Thymus (tissue), 11 donors: ENCODE results near the gene PTDSS2. TPM values are rescaled to one million over a fixed set of nuclear protein-coding genes. Genes with fewer than 3 reads are reported as not detected.

ENCODE experiments used
- DNase-seq, 9 donors: peaks; one replicate each; pipeline ENCODE4 v3.0.0-alpha.2; 2013; ENCODE audit warnings: low spot score in 9 of 9, low read depth in 6 of 9, missing footprints in 1 of 9
- H3K27ac ChIP-seq, 2 donors: one replicate each; pipeline ENCODE4 v1.5.1; 2013; ENCODE audit warnings: control low read depth in 1 of 2, low read depth in 1 of 2, low read length in 1 of 2, mild to moderate bottlenecking in 1 of 2, moderate library complexity in 1 of 2
- H3K27me3 ChIP-seq, 2 donors: one replicate each; pipeline ENCODE4 v1.5.1; 2013; ENCODE audit warnings: low read length in 1 of 2; ENCODE audit not compliant: control insufficient read depth in 2 of 2, insufficient read depth in 1 of 2
- H3K36me3 ChIP-seq, 2 donors: one replicate each; pipeline ENCODE4 v1.5.1; 2013; ENCODE audit warnings: low read length in 1 of 2, mild to moderate bottlenecking in 1 of 2, moderate library complexity in 1 of 2; ENCODE audit not compliant: control insufficient read depth in 2 of 2, insufficient read depth in 2 of 2
- H3K4me1 ChIP-seq, 2 donors: one replicate each; pipeline ENCODE4 v1.5.1; 2013; ENCODE audit warnings: low read length in 2 of 2; ENCODE audit not compliant: control insufficient read depth in 2 of 2, insufficient read depth in 2 of 2
- H3K4me3 ChIP-seq, 2 donors: one replicate each; pipeline ENCODE4 v1.5.1; 2013; ENCODE audit warnings: low read length in 2 of 2, control low read depth in 1 of 2, mild to moderate bottlenecking in 1 of 2
- H3K9me3 ChIP-seq, 2 donors: one replicate each; pipeline ENCODE4 v1.5.1; 2013; ENCODE audit warnings: low read length in 1 of 2, mild to moderate bottlenecking in 1 of 2; ENCODE audit not compliant: control insufficient read depth in 2 of 2, insufficient read depth in 1 of 2
- WGBS: extraction: QIAGEN DNeasy Blood & Tissue Kit; methylation state at CpG from one replicate; pipeline ENCODE4 v1.1.7; 2013; 5-methylcytosine and 5-hydroxymethylcytosine counted together
- polyA plus RNA-seq: library from polyadenylated mRNA; stranded (reverse); fragments of 200-250 nt; gene quantifications from one replicate; pipeline ENCODE4 v1.2.3, GENCODE V29; 2013
- total RNA-seq: library from RNA; stranded (reverse); fragments of 120-200 nt; gene quantifications from one replicate; pipeline ENCODE4 v1.2.4, GENCODE V29; 2013
- donor health status: healthy.

The PTDSS2 gene
- total and polyA plus RNA-seq, 2 donors: 12.1 to 24.1 TPM

- H3K4me3 ChIP-seq: no peak overlapping the region
- peaks cover 0 to 4% of the 10 kb centered on the region in 2 donors for H3K9me3 ChIP-seq
- no peaks in the 10 kb centered on the region for H3K4me1 ChIP-seq
- no peak overlapping the region for H3K27ac ChIP-seq
- peaks cover 0 to 25% of the 10 kb centered on the region in 2 donors for H3K27me3 ChIP-seq
- H3K36me3 ChIP-seq: peaks cover 0 to 3% of the 10 kb centered on the region in 2 donors
- WGBS: 97% methylated on average over 8 of the region's 8 CpGs
- no peak for DNase-seq
Measured at GRCh38 chr11:426851-427250, 23.2 kb upstream of the PTDSS2 start.

- WGBS: 97% methylated on average over 24 of the region's 24 CpGs
- Histone ChIP-seq H3K4me1 (no peaks in the 10 kb centered on the region), H3K27ac (no peak overlapping the region), H3K27me3 (peaks cover 0 to 19% of the 10 kb centered on the region in 2 donors), H3K4me3 (no peak overlapping the region), H3K36me3 (peaks cover 0 to 3% of the 10 kb centered on the region in 2 donors), H3K9me3 (peaks cover 0 to 10% of the 10 kb centered on the region in 2 donors)
- no peak for DNase-seq
Measured at GRCh38 chr11:428295-428694, 21.8 kb upstream of the PTDSS2 start.

- no peaks in the 10 kb centered on the region for H3K4me1 ChIP-seq
- no peak for DNase-seq
- H3K27me3 ChIP-seq: peaks cover 0 to 14% of the 10 kb centered on the region in 2 donors
- H3K4me3 ChIP-seq: no peak overlapping the region
- 95% methylated on average over 27 of the region's 27 CpGs for WGBS
- H3K36me3 ChIP-seq: peaks cover 0 to 3% of the 10 kb centered on the region in 2 donors
- H3K27ac ChIP-seq: no peak overlapping the region
- peaks cover 0 to 10% of the 10 kb centered on the region in 2 donors for H3K9me3 ChIP-seq
Measured at GRCh38 chr11:429391-429790, 20.7 kb upstream of the PTDSS2 start.

- 91% methylated on average over 25 of the region's 25 CpGs for WGBS
- Histone ChIP-seq H3K36me3 (peaks cover 0 to 3% of the 10 kb centered on the region in 2 donors), H3K9me3 (peaks cover 0 to 10% of the 10 kb centered on the region in 2 donors), H3K4me3 (no peak overlapping the region), H3K27ac (no peak overlapping the region), H3K4me1 (no peaks in the 10 kb centered on the region), H3K27me3 (peaks cover 0 to 9% of the 10 kb centered on the region in 2 donors)
- DNase-seq: no peak
Measured at GRCh38 chr11:429931-430456, 20.1 kb upstream of the PTDSS2 start.

GRCh38 chr11:431921-432320 lies 18.2 kb upstream of the PTDSS2 start:
- H3K36me3 ChIP-seq: peaks cover 0 to 3% of the 10 kb centered on the region in 2 donors
- H3K27me3 ChIP-seq: no peaks in the 10 kb centered on the region
- H3K4me1 ChIP-seq: no peaks in the 10 kb centered on the region
- 95% methylated on average over 13 of the region's 13 CpGs for WGBS
- no peak overlapping the region for H3K4me3 ChIP-seq
- no peak overlapping the region for H3K27ac ChIP-seq
- DNase-seq: no peak
- peaks cover 0 to 10% of the 10 kb centered on the region in 2 donors for H3K9me3 ChIP-seq

GRCh38 chr11:432501-433100 lies 17.5 kb upstream of the PTDSS2 start:
- Histone ChIP-seq H3K9me3 (peaks cover 0 to 10% of the 10 kb centered on the region in 2 donors), H3K36me3 (peaks cover 0 to 3% of the 10 kb centered on the region in 2 donors), H3K27me3 (no peaks in the 10 kb centered on the region), H3K4me1 (no peaks in the 10 kb centered on the region), H3K27ac (no peak overlapping the region), H3K4me3 (no peak overlapping the region)
- DNase-seq: no peak
- 97% methylated on average over 20 of the region's 20 CpGs for WGBS

- H3K9me3 ChIP-seq: peaks cover 0 to 10% of the 10 kb centered on the region in 2 donors
- H3K4me1 ChIP-seq: no peaks in the 10 kb centered on the region
- no peak for DNase-seq
- H3K36me3 ChIP-seq: peaks cover 0 to under 1% of the 10 kb centered on the region in 2 donors
- H3K4me3 ChIP-seq: no peak overlapping the region
- no peaks in the 10 kb centered on the region for H3K27me3 ChIP-seq
- H3K27ac ChIP-seq: no peak overlapping the region
- 98% methylated on average over 17 of the region's 17 CpGs for WGBS
Measured at GRCh38 chr11:433111-433510, 17.0 kb upstream of the PTDSS2 start.

GRCh38 chr11:433641-434040 lies 16.4 kb upstream of the PTDSS2 start:
- Histone ChIP-seq H3K9me3 (peaks cover 0 to 10% of the 10 kb centered on the region in 2 donors), H3K27ac (no peak overlapping the region), H3K4me1 (no peaks in the 10 kb centered on the region), H3K27me3 (no peaks in the 10 kb centered on the region), H3K36me3 (no peaks in the 10 kb centered on the region), H3K4me3 (no peak overlapping the region)
- no peak for DNase-seq
- 90% methylated on average over 20 of the region's 20 CpGs for WGBS

GRCh38 chr11:434496-434895 lies 15.6 kb upstream of the PTDSS2 start:
- Histone ChIP-seq H3K27ac (no peak overlapping the region), H3K4me3 (no peak overlapping the region), H3K4me1 (no peaks in the 10 kb centered on the region), H3K27me3 (no peaks in the 10 kb centered on the region), H3K9me3 (peaks cover 0 to 10% of the 10 kb centered on the region in 2 donors), H3K36me3 (no peaks in the 10 kb centered on the region)
- 97% methylated on average over 16 of the region's 16 CpGs for WGBS
- DNase-seq: no peak
